GM19372 (cell line): Measurements from ENCODE around the gene CKAP2L.

Experiments
- ATAC-seq: cut with Tn5 transposase; IDR thresholded peaks from one replicate; pipeline ENCODE4 v1.9.1; 2021; ENCODE audit warnings: mild to moderate bottlenecking, low read depth, moderate library complexity; ENCODE audit not compliant: unreplicated experiment

CKAP2L gene

DNA sequence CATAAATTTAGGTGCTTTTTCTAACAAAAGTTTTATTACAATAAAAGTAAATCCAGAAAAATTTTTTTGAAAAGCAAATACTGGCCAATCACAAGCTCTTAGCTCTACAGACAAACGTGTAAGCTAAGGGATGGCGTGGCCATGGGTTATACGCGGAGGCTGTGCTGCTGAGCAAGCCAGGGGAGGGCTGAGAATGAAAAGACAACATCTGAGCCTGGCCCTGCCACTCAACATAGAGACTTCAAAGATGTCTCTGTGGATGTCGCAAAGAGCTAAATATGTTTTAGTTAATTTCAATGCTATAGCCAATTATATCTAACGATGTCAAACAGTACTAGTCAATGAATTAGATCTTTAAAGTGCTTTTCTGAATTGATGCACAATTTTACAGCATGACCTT is 76.9 kb downstream of the CKAP2L start:
- no peak for ATAC-seq
